ENCODE results near the gene METAP2. TPM values are rescaled to one million over a fixed set of nuclear protein-coding genes. Genes with fewer than 3 reads are reported as not detected.

Gene METAP2
- total RNA-seq, 1 donor from 2014 or later, result 81.6 TPM

Other genes with a start within 250 kb of the METAP2 start
- gene USP44, start 77.3 kb downstream of the METAP2 start, total RNA-seq, result 4.3 and 5.4 TPM in 2 replicates

Measured in astrocyte (in vitro differentiated cells and primary cell).